ENCODE data around the gene NMUR2.

The NMUR2 gene

DNA sequence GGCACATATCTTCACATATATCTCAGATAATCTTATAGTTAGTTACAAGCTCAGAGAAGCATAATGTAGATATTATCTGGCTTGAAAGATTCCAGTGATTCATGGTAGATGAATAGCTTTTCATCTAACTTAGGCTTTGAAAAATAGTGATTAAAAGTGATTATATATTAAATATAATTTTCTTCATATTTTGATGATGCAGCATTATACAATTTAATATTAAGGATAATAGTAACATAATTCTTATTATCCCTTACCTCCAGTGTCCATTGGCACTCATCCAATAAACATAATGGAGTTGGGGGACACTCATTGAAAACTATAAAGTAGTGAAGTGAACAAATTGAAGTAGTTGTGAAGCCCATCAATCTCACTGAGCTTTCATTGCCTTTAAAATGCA is 35.8 kb downstream of the NMUR2 start:
- DNase-seq (ENCODE audit: low read depth): no peak

DNA sequence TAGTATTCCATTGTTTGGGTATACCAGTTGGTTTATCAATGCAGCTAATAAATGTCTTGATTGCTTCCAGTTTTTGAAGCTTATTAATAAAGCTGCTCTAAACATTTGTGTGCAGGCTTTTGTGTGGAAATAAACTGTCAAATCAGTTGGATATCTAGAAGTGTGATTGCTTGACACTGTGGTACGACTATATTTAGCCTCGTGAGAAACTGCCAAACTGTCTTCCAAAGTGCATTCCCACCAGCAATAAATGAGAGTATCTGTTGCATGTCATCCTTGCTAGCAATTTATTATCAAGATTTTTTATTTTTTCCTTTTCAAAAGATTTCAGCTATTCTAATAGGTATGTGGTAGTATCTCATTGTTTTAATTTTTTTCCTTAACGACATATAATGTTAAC is 37.5 kb downstream of the NMUR2 start:
- no peak for DNase-seq (ENCODE audit: low read depth)

- no peak for DNase-seq (ENCODE audit: low read depth)
Observed at GRCh38 chr5:152366716-152367115, 38.4 kb downstream of the NMUR2 start.

DNA sequence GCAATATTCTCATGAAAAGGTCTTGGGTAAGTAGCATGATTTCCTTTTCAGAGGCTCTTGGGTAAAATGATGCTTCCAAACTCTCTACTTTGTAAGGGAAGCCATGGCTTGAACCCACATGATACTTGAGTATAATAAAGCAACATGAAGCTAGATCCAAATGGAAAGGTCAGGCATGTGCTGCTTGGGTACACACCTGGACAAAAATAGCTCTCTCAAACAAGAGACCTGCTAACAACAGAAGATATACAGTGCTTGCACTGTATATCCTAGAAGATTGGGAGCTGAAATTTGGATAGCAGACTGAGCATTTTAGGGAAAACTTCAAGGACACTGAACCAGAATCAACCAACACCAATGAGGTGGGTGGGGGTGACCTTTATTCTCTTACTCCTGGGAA is 40.2 kb downstream of the NMUR2 start:
- no peak for DNase-seq (ENCODE audit: low read depth)

DNA sequence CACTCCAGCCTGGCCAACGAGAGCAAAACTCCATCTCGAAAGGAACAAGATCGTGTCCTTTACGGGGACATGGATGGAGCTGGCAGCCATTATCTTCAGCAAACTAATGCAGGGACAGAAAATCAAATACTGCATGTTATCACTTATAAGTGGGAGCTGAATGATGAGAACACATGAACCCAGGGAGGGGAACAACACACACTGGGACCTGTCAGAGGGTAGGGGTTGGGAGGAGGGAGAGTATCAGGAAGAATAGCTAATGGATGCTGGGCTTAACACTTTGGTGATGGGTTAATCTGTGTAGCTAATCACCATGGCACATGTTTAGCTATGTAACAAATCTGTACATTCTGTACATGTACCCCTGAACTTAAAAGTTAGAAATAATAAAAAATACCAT is 40.9 kb downstream of the NMUR2 start:
- no peak for DNase-seq (ENCODE audit: low read depth)

- DNase-seq (ENCODE audit: low read depth): no peak
Observed at GRCh38 chr5:152358861-152359568, 46.1 kb downstream of the NMUR2 start.

- no peak for DNase-seq (ENCODE audit: low read depth)
Observed at GRCh38 chr5:152356506-152356905, 48.6 kb downstream of the NMUR2 start.

DNA sequence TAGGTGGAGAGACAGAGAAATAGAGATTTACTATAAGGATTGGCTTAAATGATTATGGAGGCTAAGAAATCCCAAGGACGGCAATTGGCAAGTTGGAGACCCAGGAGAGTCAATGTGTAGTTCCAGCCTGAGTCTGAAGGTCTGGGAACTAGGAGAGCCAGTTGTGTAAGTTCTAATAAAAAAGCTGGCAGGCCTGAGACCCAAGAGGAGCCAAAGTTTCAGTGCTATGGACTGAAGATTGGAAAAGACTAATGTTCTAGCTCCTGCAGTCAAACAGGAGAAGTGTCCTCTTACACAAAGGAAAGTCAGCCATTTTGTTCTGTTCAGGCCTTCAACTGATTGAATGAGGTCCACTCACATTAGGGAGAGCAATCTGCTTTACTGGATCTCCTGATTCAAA is 50.0 kb downstream of the NMUR2 start:
- DNase-seq (ENCODE audit: low read depth): no peak

DNA sequence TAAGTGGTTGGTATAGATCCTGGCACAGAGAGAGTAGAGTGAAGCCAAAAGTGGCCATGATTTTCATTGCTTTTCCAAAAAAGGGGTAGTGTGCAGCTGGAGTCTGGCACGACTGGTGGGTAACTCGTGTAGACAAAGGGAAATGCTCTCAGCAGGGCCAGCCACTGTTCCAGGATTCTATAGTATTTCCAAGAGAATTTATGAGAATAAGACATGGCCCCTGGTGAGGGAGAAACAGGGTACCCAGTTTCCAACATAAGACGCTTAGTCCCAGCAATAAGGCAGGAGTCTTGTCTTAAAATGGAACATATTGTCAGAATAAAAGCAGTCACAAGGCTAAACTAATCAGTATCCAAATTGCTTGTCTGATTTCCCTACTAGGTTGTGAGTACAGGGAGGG is 52.1 kb downstream of the NMUR2 start:
- DNase-seq (ENCODE audit: low read depth): no peak

DNA sequence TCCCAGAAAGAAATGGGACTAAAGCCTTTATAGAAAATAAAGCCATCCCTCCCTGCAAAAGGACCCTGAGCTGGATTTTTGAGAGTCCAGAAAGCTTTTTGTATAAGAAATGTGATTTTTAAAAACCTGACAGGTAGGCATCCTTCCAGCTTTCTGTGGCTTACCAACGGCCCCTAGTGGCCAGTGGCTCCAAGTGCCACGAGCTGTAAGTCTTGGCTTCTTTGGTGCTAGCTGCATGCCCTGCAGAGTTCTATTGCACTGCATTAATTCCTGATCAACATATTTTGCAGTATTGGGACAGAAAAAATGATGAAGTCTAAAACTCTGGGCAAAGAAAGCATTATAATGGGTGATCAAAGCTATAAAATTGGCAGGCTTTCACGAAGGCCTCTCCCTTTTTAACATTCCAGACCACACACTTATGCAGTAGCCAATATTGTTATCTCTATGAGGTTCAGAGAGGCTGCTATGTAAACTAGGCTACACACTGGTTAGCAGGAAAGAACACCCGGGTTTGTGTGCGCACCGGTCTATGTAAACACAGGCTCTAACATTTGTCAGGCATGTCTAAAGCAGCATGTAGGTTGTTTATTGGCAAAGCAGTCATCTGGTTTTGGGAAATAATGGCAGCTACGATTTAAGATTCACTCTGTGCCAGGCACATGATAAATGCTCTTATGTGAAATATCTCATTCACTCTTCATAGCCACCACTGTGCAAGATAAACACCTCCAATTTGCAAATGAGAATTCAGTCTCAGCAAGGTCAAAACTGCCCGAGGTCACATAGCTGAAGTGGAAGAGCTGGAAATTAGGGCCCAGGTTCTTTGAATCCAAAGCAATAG is 55.2 kb downstream of the NMUR2 start:
- DNase-seq (ENCODE audit: low read depth): peak; percentile 8

All from activated T-cell treated with anti-CD3 and anti-CD28 coated beads for 48 hours (primary cell).